GM13976 (cell line): ENCODE data around the gene DHRSX.
"Not testable (repeated sequence)": the region's sequence is repeated elsewhere in the genome, so short reads cannot be mapped to it uniquely, and the experiment has no call there.

ENCODE experiments used
- DNase-seq: peaks from one replicate; pipeline ENCODE4 v3.0.0; 2012; ENCODE audit warnings: low spot score
- CTCF ChIP-seq: IDR thresholded peaks from 2 replicates; pipeline ENCODE4 v1.5.1; 2012; ENCODE audit warnings: borderline replicate concordance, mild to moderate bottlenecking; ENCODE audit not compliant: insufficient read depth; ENCODE audit errors: extremely low read depth, missing control alignments, control extremely low read depth
- in situ Hi-C: fragments of 300-500 bp; cut with MboI; formaldehyde crosslinking; loops from one replicate; pipeline ENCODE4 v1.12.0; 2022; ENCODE audit warnings: low sequenced_read_pairs, mixed read lengths, inconsistent platforms; ENCODE audit not compliant: unreplicated experiment

DHRSX gene

DNA sequence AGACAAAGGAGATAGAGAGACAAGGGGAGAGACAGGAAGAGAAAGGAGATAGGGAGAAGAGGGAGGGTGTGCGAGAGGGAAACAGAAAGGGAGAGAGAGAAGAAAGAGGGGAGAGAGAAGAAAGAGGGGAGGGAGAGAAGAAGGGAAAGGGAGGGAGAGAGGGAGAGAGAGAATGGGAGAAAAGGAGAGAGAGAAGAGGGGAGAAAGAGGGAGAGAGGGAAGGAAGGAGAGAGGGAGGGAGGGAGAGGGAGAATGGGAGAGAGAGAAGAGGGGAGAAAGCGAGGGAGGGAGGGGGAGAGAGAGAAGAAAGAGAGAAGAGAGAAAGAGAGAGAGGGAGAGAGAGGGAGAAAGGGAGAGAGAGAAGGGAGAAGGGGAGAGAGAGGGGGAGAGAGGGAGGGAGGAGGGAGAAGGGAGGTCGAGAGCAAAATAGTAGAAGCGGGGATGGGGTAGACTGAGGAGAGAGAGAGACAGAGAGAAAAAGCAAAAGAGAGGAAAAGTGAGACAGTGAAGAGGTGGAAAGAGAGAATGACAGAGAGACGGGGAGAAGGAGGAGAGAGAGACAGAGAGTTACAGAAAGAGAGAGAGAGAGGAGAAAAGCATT, 218.2 kb downstream of the DHRSX start:
- no peak for DNase-seq
- in situ Hi-C loops: no loop called here
- no peak for TF ChIP-seq CTCF

- DNase-seq: no peak
- in situ Hi-C loops: no loop called here
- TF ChIP-seq CTCF: no peak
These were observed 228.4 kb downstream of the DHRSX start for GRCh38 chrX:2272337-2272736.

- in situ Hi-C loops: not testable (repeated sequence)
These were observed 229.2 kb downstream of the DHRSX start for GRCh38 chrX:2271595-2271994.

GRCh38 chrX:2270783-2271182, 230.0 kb downstream of the DHRSX start:
- DNase-seq, in situ Hi-C loops: not testable (repeated sequence)

More at GRCh38 chrX:2271595-2271994, 229.2 kb downstream of the DHRSX start:
- DNase-seq: not testable (repeated sequence)

DNA sequence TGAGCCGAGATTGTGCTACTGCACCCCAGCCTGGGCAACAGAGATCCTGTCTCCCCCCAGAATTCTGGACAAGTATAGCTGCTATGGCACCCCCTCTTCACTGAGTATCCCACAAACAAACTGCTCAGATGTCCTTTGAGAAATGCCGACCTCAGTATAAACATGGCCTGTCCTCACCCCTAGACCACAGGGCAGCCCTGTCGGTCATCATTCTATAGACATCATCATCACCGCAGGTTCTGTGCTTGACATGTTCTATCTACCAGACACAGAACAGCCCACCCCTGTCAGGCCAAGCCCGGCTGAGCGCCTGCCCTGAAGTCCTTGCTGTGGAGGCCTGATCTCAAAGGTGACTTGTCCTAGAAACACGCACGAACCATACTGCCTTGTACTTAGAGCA, 232.9 kb downstream of the DHRSX start:
- no peak for TF ChIP-seq CTCF
- in situ Hi-C loops: no loop called here
- no peak for DNase-seq

GRCh38 chrX:2266445-2267349, 234.1 kb downstream of the DHRSX start:
- no peak for DNase-seq
- in situ Hi-C loops: no loop called here
- no peak for TF ChIP-seq CTCF

GRCh38 chrX:2265658-2266444, 234.9 kb downstream of the DHRSX start:
- DNase-seq, in situ Hi-C loops: not testable (repeated sequence)
